ENCODE results near the gene PTPRM.

DNA sequence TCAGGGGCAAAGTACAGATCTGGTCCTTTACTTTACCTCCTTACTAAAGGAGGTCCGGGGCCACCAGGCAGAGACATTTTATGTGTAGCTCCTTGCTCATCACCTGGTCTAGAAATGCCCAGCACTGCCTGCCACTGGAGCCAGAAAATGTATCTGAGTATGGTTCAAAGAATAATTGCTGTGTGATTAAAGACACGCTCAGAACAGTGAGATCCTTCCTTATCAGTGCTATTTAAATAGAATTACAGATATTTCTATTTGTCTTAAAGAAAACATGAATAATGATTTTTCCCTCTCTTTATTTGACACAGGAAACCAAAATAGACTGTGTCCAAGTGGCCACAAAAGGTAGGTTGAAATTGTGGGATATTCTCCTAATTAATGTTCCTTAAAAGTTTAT, 547.4 kb downstream of the PTPRM start:
- TF ChIP-seq, protein P1, sequence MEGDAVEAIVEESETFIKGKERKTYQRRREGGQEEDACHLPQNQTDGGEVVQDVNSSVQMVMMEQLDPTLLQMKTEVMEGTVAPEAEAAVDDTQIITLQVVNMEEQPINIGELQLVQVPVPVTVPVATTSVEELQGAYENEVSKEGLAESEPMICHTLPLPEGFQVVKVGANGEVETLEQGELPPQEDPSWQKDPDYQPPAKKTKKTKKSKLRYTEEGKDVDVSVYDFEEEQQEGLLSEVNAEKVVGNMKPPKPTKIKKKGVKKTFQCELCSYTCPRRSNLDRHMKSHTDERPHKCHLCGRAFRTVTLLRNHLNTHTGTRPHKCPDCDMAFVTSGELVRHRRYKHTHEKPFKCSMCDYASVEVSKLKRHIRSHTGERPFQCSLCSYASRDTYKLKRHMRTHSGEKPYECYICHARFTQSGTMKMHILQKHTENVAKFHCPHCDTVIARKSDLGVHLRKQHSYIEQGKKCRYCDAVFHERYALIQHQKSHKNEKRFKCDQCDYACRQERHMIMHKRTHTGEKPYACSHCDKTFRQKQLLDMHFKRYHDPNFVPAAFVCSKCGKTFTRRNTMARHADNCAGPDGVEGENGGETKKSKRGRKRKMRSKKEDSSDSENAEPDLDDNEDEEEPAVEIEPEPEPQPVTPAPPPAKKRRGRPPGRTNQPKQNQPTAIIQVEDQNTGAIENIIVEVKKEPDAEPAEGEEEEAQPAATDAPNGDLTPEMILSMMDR (IDR thresholded peaks at IDR 0.05; ENCODE audit: borderline replicate concordance, extremely low read depth, low read length, poor library complexity, severe bottlenecking), result no peak
- no peak for TF ChIP-seq EZH2 (IDR thresholded peaks at IDR 0.05; ENCODE audit: borderline replicate concordance, low read depth, low read length, severe bottlenecking)

Data from DND-41 (cell line).